Stimulated activated CD8-positive, alpha-beta memory T cell treated with anti-CD3 and anti-CD28 coated beads, Interleukin-7, amount 100 ng/mL, for 1 hour (primary cell): ENCODE data around the gene WNT3.
"Not testable (repeated sequence)": the region's sequence is repeated elsewhere in the genome, so short reads cannot be mapped to it uniquely, and the experiment has no call there.

Experiments used
- DNase-seq, 2 donors: peaks; one replicate each; pipeline ENCODE4 v3.0.0-alpha.2; 2020; ENCODE audit warnings: low read depth in 2 of 2

The WNT3 gene

GRCh38 chr17:46765453-46765852, 53.0 kb downstream of the WNT3 start:
- DNase-seq: no peak

GRCh38 chr17:46764709-46765401, 53.6 kb downstream of the WNT3 start:
- no peak for DNase-seq

GRCh38 chr17:46764000-46764708, 54.3 kb downstream of the WNT3 start:
- no peak for DNase-seq

GRCh38 chr17:46763416-46763815, 55.1 kb downstream of the WNT3 start:
- DNase-seq: no peak

- DNase-seq: no peak
Measured at GRCh38 chr17:46759141-46759540, 59.4 kb downstream of the WNT3 start.

GRCh38 chr17:46758614-46759013, 59.9 kb downstream of the WNT3 start:
- no peak for DNase-seq

- DNase-seq: not testable (repeated sequence)
Measured at GRCh38 chr17:46757588-46757987, 60.9 kb downstream of the WNT3 start.

GRCh38 chr17:46756861-46757260, 61.6 kb downstream of the WNT3 start:
- no peak for DNase-seq

GRCh38 chr17:46756081-46756735, 62.3 kb downstream of the WNT3 start:
- no peak for DNase-seq

- no peak for DNase-seq
Measured at GRCh38 chr17:46753776-46754175, 64.7 kb downstream of the WNT3 start.

- no peak for DNase-seq
Measured at GRCh38 chr17:46751425-46751824, 67.1 kb downstream of the WNT3 start.

- DNase-seq: no peak
Measured at GRCh38 chr17:46745376-46745775, 73.1 kb downstream of the WNT3 start.

- no peak for DNase-seq
Measured at GRCh38 chr17:46744441-46744840, 74.1 kb downstream of the WNT3 start.

- no peak for DNase-seq
Measured at GRCh38 chr17:46742565-46743270, 75.8 kb downstream of the WNT3 start.

GRCh38 chr17:46741122-46741730, 77.3 kb downstream of the WNT3 start:
- DNase-seq: no peak

- DNase-seq: no peak
Measured at GRCh38 chr17:46739982-46740381, 78.5 kb downstream of the WNT3 start.

GRCh38 chr17:46738544-46738943, 79.9 kb downstream of the WNT3 start:
- DNase-seq: no peak

GRCh38 chr17:46737326-46737725, 81.2 kb downstream of the WNT3 start:
- no peak for DNase-seq

- no peak for DNase-seq
Measured at GRCh38 chr17:46736100-46736499, 82.4 kb downstream of the WNT3 start.

- DNase-seq: no peak
Measured at GRCh38 chr17:46733837-46734475, 84.5 kb downstream of the WNT3 start.

GRCh38 chr17:46732754-46733398, 85.6 kb downstream of the WNT3 start:
- DNase-seq: no peak
